HCT116 (cell line): Measurements from ENCODE around the gene RXFP2. TPM values are rescaled to one million over a fixed set of nuclear protein-coding genes. Genes with fewer than 3 reads are reported as not detected.

Source experiments
- ATAC-seq: fragments of 200-7000 bp; cut with Tn5 transposase; 2 replicates; pipeline ENCODE4 v1.9.1; 2020; ENCODE audit warnings: mild to moderate bottlenecking, moderate library complexity
- BruUV-seq: library from RNA; stranded (reverse); fragments of 400-500 nt; replicated peaks from 2 replicates; lab custom pipeline; 2021; lab: Mats Ljungman, UMichigan
- CTCF ChIA-PET: fragments of 300-600 bp; sonication (Branson Sonifier 250); formaldehyde crosslinking; loops from one replicate; lab custom pipeline; 2021; ENCODE audit warnings: antibody characterized with exemption; lab: Charles Lee
- POLR2A ChIA-PET: fragments of 300-600, 350-600 bp; sonication (Branson Sonifier 250); formaldehyde crosslinking; loops from one replicate; lab custom pipeline; 2021; ENCODE audit warnings: antibody characterized with exemption; lab: Charles Lee
- RAD21 ChIA-PET, 2 experiments: fragments of 300-600 bp; sonication (Branson Sonifier 250); formaldehyde crosslinking; loops; one replicate each; lab custom pipeline; 2023; ENCODE audit warnings: low total read pairs in 2 of 2; ENCODE audit not compliant: uncharacterized antibody in 2 of 2, unreplicated experiment in 2 of 2, low non-redundant PET in 1 of 2; lab: Charles Lee
- DNase-seq: peaks from one replicate; pipeline ENCODE4 v3.0.0-alpha.2; 2010; ENCODE audit warnings: low read depth, low spot score
- H2AFZ ChIP-seq: fragments of 200-600 bp; shearing (Covaris generic), sonication (generic); 2 replicates; pipeline ENCODE4 v1.6.1; 2017; ENCODE audit warnings: low read depth, mixed run types, mixed read lengths, antibody characterized with exemption, low read length; ENCODE audit not compliant: poor library complexity, severe bottlenecking
- H3K27ac ChIP-seq: 2 replicates; pipeline ENCODE4 v1.5.1; 2012; ENCODE audit warnings: low read depth, low read length
- H3K27me3 ChIP-seq: fragments of 200-600 bp; sonication (generic); 2 replicates; pipeline ENCODE4 v1.6.1; 2016; ENCODE audit warnings: mixed run types, low read length, mixed read lengths; ENCODE audit not compliant: insufficient read depth
- H3K36me3 ChIP-seq, 2 experiments: fragments of 200-500 bp in 1 of 2; fragments of 200-600 bp in 1 of 2; sonication (Bioruptor generic) in 1 of 2; sonication (generic) in 1 of 2; 2 replicates each; pipeline versions ENCODE4 v1.5.1 to v1.6.1; 2014 to 2016; ENCODE audit warnings: low read length in 2 of 2, inconsistent platforms in 1 of 2, mixed read lengths in 1 of 2, mixed run types in 1 of 2; ENCODE audit not compliant: insufficient read depth in 2 of 2, control insufficient read depth in 1 of 2
- H3K4me1 ChIP-seq, 2 experiments: fragments of 200-600 bp in 1 of 2; sonication (generic) in 1 of 2; 2 replicates each; pipeline versions ENCODE4 v1.5.1 to v1.6.1; 2012 to 2017; ENCODE audit warnings: low read length in 2 of 2, inconsistent platforms in 1 of 2, mild to moderate bottlenecking in 1 of 2, mixed read lengths in 1 of 2, mixed run types in 1 of 2, moderate library complexity in 1 of 2; ENCODE audit not compliant: insufficient read depth in 2 of 2, control insufficient read depth in 1 of 2
- H3K4me2 ChIP-seq: fragments of 200-600 bp; sonication (generic); 2 replicates; pipeline ENCODE4 v1.6.1; 2017; ENCODE audit warnings: mixed run types, low read length, mixed read lengths
- H3K4me3 ChIP-seq, 2 experiments: fragments of 200-600 bp in 1 of 2; sonication (generic) in 1 of 2; replicated peaks in 1 of 2; 2 replicates each; pipeline ENCODE4 v1.5.1; 2011 to 2016; ENCODE audit warnings: low read length in 2 of 2, control low read depth in 1 of 2, low read depth in 1 of 2, mild to moderate bottlenecking in 1 of 2, mixed read lengths in 1 of 2, mixed run types in 1 of 2
- H3K79me2 ChIP-seq: fragments of 200-600 bp; sonication (generic); 2 replicates; pipeline ENCODE4 v1.6.1; 2017; ENCODE audit warnings: mild to moderate bottlenecking, mixed run types, low read length, moderate library complexity, mixed read lengths; ENCODE audit not compliant: insufficient read depth
- H3K9ac ChIP-seq: fragments of 200-600 bp; sonication (generic); 2 replicates; pipeline ENCODE4 v1.6.1; 2016; ENCODE audit warnings: low read length, mixed read lengths
- H3K9me2 ChIP-seq: fragments of 200-600 bp; sonication (generic), shearing (Covaris generic); 2 replicates; pipeline ENCODE4 v1.6.1; 2017; ENCODE audit warnings: mixed run types, mild to moderate bottlenecking, moderate library complexity; ENCODE audit not compliant: insufficient read depth
- H3K9me3 ChIP-seq, 2 experiments: fragments of 200-500 bp in 1 of 2; fragments of 200-600 bp in 1 of 2; sonication (Bioruptor generic) in 1 of 2; sonication (generic) in 1 of 2; 2 replicates each; pipeline ENCODE4 v1.6.1; 2014 to 2017; ENCODE audit warnings: low read length in 2 of 2, mixed read lengths in 2 of 2, inconsistent platforms in 1 of 2, low read depth in 1 of 2, mild to moderate bottlenecking in 1 of 2, mixed run types in 1 of 2, moderate library complexity in 1 of 2; ENCODE audit not compliant: control insufficient read depth in 1 of 2, insufficient read depth in 1 of 2
- H4K20me1 ChIP-seq: fragments of 200-600 bp; sonication (generic), shearing (Covaris generic); 2 replicates; pipeline ENCODE4 v1.6.1; 2017; ENCODE audit warnings: mixed run types, mild to moderate bottlenecking, moderate library complexity; ENCODE audit not compliant: insufficient read depth
- CTCF ChIP-seq, 3 experiments: fragments of 200-600 bp in 1 of 3; sonication (generic) in 1 of 3; IDR thresholded peaks in 2 of 3; conservative IDR thresholded peaks in 1 of 3; 2 replicates each; pipeline ENCODE4 v1.5.1; 2012 to 2017; ENCODE audit warnings: low read depth in 2 of 3, low read length in 2 of 3, antibody characterized with exemption in 1 of 3, borderline replicate concordance in 1 of 3, control low read depth in 1 of 3, mild to moderate bottlenecking in 1 of 3, mixed read lengths in 1 of 3, mixed run types in 1 of 3, moderate library complexity in 1 of 3; ENCODE audit not compliant: insufficient read depth in 1 of 3
- EGR1 ChIP-seq: IDR thresholded peaks from 2 replicates; pipeline ENCODE4 v1.6.1; 2012; ENCODE audit warnings: low read depth
- ELF1 ChIP-seq: IDR thresholded peaks from 2 replicates; pipeline ENCODE4 v1.6.1; 2012; ENCODE audit warnings: low read depth, borderline replicate concordance
- EZH2 ChIP-seq: fragments of 200-600 bp; sonication (generic); IDR thresholded peaks from 2 replicates; pipeline ENCODE4 v1.6.1; 2017; ENCODE audit warnings: antibody characterized with exemption, mixed run types
- POLR2A ChIP-seq: IDR thresholded peaks from 2 replicates; pipeline ENCODE4 v1.7.0; 2011; ENCODE audit warnings: borderline replicate concordance; ENCODE audit not compliant: insufficient read depth, insufficient read length; ENCODE audit errors: extremely low read depth
- POLR2AphosphoS5 ChIP-seq: IDR thresholded peaks from 2 replicates; pipeline ENCODE4 v1.6.1; 2011; ENCODE audit warnings: mild to moderate bottlenecking, low read depth, low read length, moderate library complexity
- RAD21 ChIP-seq: IDR thresholded peaks from 2 replicates; pipeline ENCODE4 v1.6.1; 2012; ENCODE audit warnings: low read depth, mild to moderate bottlenecking
- SIN3A ChIP-seq: IDR thresholded peaks from 2 replicates; pipeline ENCODE4 v1.6.1; 2012; ENCODE audit warnings: low read depth
- SRF ChIP-seq: IDR thresholded peaks from 2 replicates; pipeline ENCODE4 v1.6.1; 2012; ENCODE audit warnings: low read depth
- TCF7L2 ChIP-seq: IDR thresholded peaks from 2 replicates; pipeline ENCODE4 v1.7.0; 2011; ENCODE audit warnings: borderline replicate concordance, inconsistent platforms; ENCODE audit not compliant: insufficient read depth, insufficient read length; ENCODE audit errors: extremely low read depth
- YY1 ChIP-seq: IDR thresholded peaks from 2 replicates; pipeline ENCODE4 v1.6.1; 2011; ENCODE audit warnings: low read length, low read depth, moderate library complexity, mild to moderate bottlenecking; ENCODE audit not compliant: insufficient replicate concordance; ENCODE audit errors: extremely low read depth
- ZFX ChIP-seq: fragments of 450-650 bp; IDR thresholded peaks from 2 replicates; pipeline ENCODE4 v1.6.1; 2017
- intact Hi-C: fragments of 100-400 bp; cut with micrococcal nuclease; formaldehyde crosslinking; loops from 2 replicates; pipeline ENCODE4 v1.10.0; 2022
- total RNA-seq: library from RNA; stranded (reverse); gene quantifications from one replicate; pipeline ENCODE4 v1.2.1, GENCODE V29; 2021; ENCODE audit not compliant: unreplicated experiment

RXFP2 gene
- total RNA-seq, 1 experiment from 2014 or later: not detected

GRCh38 chr13:31755803-31756212, 16.5 kb downstream of the RXFP2 start:
- Histone ChIP-seq H3K36me3 (no peaks in the 10 kb centered on the region), H3K4me3 (no peak overlapping the region), H3K9ac (no peak overlapping the region), H3K9me2 (no peaks in the 10 kb centered on the region), H3K9me3 (no peaks in the 10 kb centered on the region), H3K4me1 (no peaks in the 10 kb centered on the region), H3K4me2 (no peak overlapping the region), H3K79me2 (no peaks in the 10 kb centered on the region), H3K27me3 (peaks cover 55% of the 10 kb centered on the region), H4K20me1 (no peaks in the 10 kb centered on the region), H2AFZ (no peak overlapping the region), H3K27ac (no peak overlapping the region)
- no peak for TF ChIP-seq RAD21
- no peak for TF ChIP-seq YY1
- no peak for TF ChIP-seq EGR1
- TF ChIP-seq CTCF (IDR thresholded peaks at IDR 0.05 in 2 of 3, conservative IDR thresholded peaks at IDR 0.05 in 1 of 3; ENCODE audit: borderline replicate concordance in 1 of 3, insufficient read depth in 1 of 3, low read depth in 2 of 3, low read length in 2 of 3): no peak
- no peak for TF ChIP-seq SIN3A
- no peak for TF ChIP-seq EZH2
- no peak for TF ChIP-seq POLR2A
- no peak for TF ChIP-seq ELF1
- TF ChIP-seq SRF: no peak
- no peak for TF ChIP-seq TCF7L2
- TF ChIP-seq ZFX: no peak
- TF ChIP-seq POLR2AphosphoS5: no peak
- DNase-seq (no peak), ATAC-seq (no peak)
- intact Hi-C loops: no loop called here
- ChIA-PET RAD21 (no interaction called here), POLR2A (no interaction called here), CTCF (no interaction called here)
- no TSS peak for BruUV-seq
